Measurements from ENCODE around the gene SLC5A11.

DNA sequence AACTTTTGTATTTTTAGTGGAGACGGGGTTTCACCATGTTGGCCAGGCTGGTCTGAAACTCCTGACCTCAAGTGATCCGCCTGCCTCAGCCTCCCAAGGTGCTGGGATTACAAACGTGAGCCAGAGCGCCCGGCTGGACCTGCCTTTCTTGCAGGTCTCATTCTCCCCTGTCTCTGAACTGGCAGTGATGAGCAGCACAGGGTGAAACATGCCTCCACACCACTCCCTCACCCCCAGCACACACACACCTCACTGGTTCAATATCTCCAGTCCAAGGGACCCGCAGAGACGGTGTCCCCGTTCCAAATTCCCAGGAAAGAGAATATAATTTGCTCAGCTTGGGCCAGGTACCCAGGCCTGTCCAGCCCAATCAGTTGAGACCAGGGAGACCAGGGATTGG, 23.3 kb downstream of the SLC5A11 start:
- TF ChIP-seq, protein P1, sequence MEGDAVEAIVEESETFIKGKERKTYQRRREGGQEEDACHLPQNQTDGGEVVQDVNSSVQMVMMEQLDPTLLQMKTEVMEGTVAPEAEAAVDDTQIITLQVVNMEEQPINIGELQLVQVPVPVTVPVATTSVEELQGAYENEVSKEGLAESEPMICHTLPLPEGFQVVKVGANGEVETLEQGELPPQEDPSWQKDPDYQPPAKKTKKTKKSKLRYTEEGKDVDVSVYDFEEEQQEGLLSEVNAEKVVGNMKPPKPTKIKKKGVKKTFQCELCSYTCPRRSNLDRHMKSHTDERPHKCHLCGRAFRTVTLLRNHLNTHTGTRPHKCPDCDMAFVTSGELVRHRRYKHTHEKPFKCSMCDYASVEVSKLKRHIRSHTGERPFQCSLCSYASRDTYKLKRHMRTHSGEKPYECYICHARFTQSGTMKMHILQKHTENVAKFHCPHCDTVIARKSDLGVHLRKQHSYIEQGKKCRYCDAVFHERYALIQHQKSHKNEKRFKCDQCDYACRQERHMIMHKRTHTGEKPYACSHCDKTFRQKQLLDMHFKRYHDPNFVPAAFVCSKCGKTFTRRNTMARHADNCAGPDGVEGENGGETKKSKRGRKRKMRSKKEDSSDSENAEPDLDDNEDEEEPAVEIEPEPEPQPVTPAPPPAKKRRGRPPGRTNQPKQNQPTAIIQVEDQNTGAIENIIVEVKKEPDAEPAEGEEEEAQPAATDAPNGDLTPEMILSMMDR (conservative IDR thresholded peaks at IDR 0.05; ENCODE audit: low read depth, low read length) = no peak
- TF ChIP-seq EZH2 (IDR thresholded peaks at IDR 0.05; ENCODE audit: low read length, unreplicated experiment) (no peak), EZH2phosphoT487 (IDR thresholded peaks at IDR 0.05; ENCODE audit: borderline replicate concordance, low read length) (no peak)
